ENCODE measurements around the gene MYH14.

- TF ChIP-seq, protein P1, sequence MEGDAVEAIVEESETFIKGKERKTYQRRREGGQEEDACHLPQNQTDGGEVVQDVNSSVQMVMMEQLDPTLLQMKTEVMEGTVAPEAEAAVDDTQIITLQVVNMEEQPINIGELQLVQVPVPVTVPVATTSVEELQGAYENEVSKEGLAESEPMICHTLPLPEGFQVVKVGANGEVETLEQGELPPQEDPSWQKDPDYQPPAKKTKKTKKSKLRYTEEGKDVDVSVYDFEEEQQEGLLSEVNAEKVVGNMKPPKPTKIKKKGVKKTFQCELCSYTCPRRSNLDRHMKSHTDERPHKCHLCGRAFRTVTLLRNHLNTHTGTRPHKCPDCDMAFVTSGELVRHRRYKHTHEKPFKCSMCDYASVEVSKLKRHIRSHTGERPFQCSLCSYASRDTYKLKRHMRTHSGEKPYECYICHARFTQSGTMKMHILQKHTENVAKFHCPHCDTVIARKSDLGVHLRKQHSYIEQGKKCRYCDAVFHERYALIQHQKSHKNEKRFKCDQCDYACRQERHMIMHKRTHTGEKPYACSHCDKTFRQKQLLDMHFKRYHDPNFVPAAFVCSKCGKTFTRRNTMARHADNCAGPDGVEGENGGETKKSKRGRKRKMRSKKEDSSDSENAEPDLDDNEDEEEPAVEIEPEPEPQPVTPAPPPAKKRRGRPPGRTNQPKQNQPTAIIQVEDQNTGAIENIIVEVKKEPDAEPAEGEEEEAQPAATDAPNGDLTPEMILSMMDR (conservative IDR thresholded peaks at IDR 0.05; ENCODE audit: low read length): no peak
- TF ChIP-seq EZH2phosphoT487 (IDR thresholded peaks at IDR 0.05; ENCODE audit: borderline replicate concordance, low read depth, low read length): no peak
Measured at GRCh38 chr19:50167314-50167721, 36.1 kb upstream of the MYH14 start.
